H9 (cell line): ENCODE results near the gene CLVS2. TPM values are rescaled to one million over a fixed set of nuclear protein-coding genes. Genes with fewer than 3 reads are reported as not detected.

Experiments used
- DNase-seq: peaks from one replicate; pipeline ENCODE4 v3.0.0-alpha.2; 2017
- H2AFZ ChIP-seq: one replicate; pipeline ENCODE4 v1.6.1; 2013; ENCODE audit warnings: mild to moderate bottlenecking, low read length, control low read depth, moderate library complexity
- H2AK5ac ChIP-seq: 2 replicates; pipeline ENCODE4 v1.6.1; 2013; ENCODE audit warnings: low read length, control low read depth, mixed read lengths; ENCODE audit not compliant: insufficient read length
- H2BK120ac ChIP-seq: one replicate; pipeline ENCODE4 v1.6.1; 2013; ENCODE audit warnings: low read depth, mild to moderate bottlenecking, low read length, control low read depth, inconsistent platforms; ENCODE audit not compliant: poor library complexity, severe bottlenecking
- H2BK12ac ChIP-seq: 2 replicates; pipeline ENCODE4 v1.6.1; 2013; ENCODE audit warnings: low read length, control low read depth, mixed read lengths, low read depth; ENCODE audit not compliant: insufficient read length
- H2BK15ac ChIP-seq: 2 replicates; pipeline ENCODE4 v1.6.1; 2013; ENCODE audit warnings: low read depth, low read length, control low read depth
- H2BK20ac ChIP-seq: one replicate; pipeline ENCODE4 v1.6.1; 2013; ENCODE audit warnings: low read depth, mild to moderate bottlenecking, low read length, control low read depth, inconsistent platforms; ENCODE audit not compliant: poor library complexity, severe bottlenecking
- H2BK5ac ChIP-seq: 2 replicates; pipeline ENCODE4 v1.6.1; 2013; ENCODE audit warnings: low read length, control low read depth, mixed read lengths; ENCODE audit not compliant: insufficient read length
- H3K14ac ChIP-seq: 2 replicates; pipeline ENCODE4 v1.6.1; 2013; ENCODE audit warnings: low read length, control low read depth; ENCODE audit not compliant: insufficient read depth
- H3K18ac ChIP-seq: 2 replicates; pipeline ENCODE4 v1.6.1; 2013; ENCODE audit warnings: low read depth, mild to moderate bottlenecking, mixed read lengths, low read length, control low read depth; ENCODE audit not compliant: insufficient read length
- H3K23ac ChIP-seq: 2 replicates; pipeline ENCODE4 v1.6.1; 2013; ENCODE audit warnings: low read length, control low read depth, mixed read lengths, low read depth; ENCODE audit not compliant: insufficient read length
- H3K23me2 ChIP-seq: 2 replicates; pipeline ENCODE4 v1.6.1; 2013; ENCODE audit warnings: low read depth, mild to moderate bottlenecking, mixed read lengths, low read length, control low read depth; ENCODE audit not compliant: insufficient read length, poor library complexity, severe bottlenecking
- H3K27ac ChIP-seq: 2 replicates; pipeline ENCODE4 v1.5.1; 2013; ENCODE audit warnings: low read length, control low read depth, mixed read lengths, low read depth; ENCODE audit not compliant: insufficient read length
- H3K27me3 ChIP-seq: 2 replicates; pipeline ENCODE4 v1.6.1; 2013; ENCODE audit warnings: low read length, control low read depth, inconsistent platforms; ENCODE audit not compliant: insufficient read depth
- H3K4ac ChIP-seq: 2 replicates; pipeline ENCODE4 v1.6.1; 2013; ENCODE audit warnings: low read depth, mild to moderate bottlenecking, control low read depth, inconsistent platforms, low read length, moderate library complexity
- H3K4me1 ChIP-seq: 2 replicates; pipeline ENCODE4 v1.6.1; 2013; ENCODE audit warnings: low read length, control low read depth, inconsistent platforms; ENCODE audit not compliant: insufficient read depth
- H3K4me2 ChIP-seq: 2 replicates; pipeline ENCODE4 v1.6.1; 2013; ENCODE audit warnings: low read length, control low read depth, mixed read lengths; ENCODE audit not compliant: insufficient read length, insufficient read depth
- H3K56ac ChIP-seq: 2 replicates; pipeline ENCODE4 v1.6.1; 2013; ENCODE audit warnings: low read depth, mild to moderate bottlenecking, mixed read lengths, low read length, control low read depth; ENCODE audit not compliant: insufficient read length
- H3K79me1 ChIP-seq: 2 replicates; pipeline ENCODE4 v1.6.1; 2013; ENCODE audit warnings: low read depth, mild to moderate bottlenecking, moderate library complexity, low read length, control low read depth, inconsistent platforms; ENCODE audit not compliant: insufficient read depth, poor library complexity, severe bottlenecking
- H3K79me2 ChIP-seq: 2 replicates; pipeline ENCODE4 v1.6.1; 2013; ENCODE audit warnings: low read length, control low read depth, inconsistent platforms; ENCODE audit not compliant: insufficient read depth
- H3K9ac ChIP-seq: 2 replicates; pipeline ENCODE4 v1.6.1; 2013; ENCODE audit warnings: low read length, control low read depth, mixed read lengths; ENCODE audit not compliant: insufficient read length; ENCODE audit errors: extremely low read depth
- H3K9me3 ChIP-seq: one replicate; pipeline ENCODE4 v1.6.1; 2013; ENCODE audit warnings: low read depth, low read length, inconsistent platforms; ENCODE audit not compliant: control insufficient read depth
- H3T11ph ChIP-seq: one replicate; pipeline ENCODE4 v1.6.1; 2013; ENCODE audit warnings: mild to moderate bottlenecking, low read length, control low read depth, inconsistent platforms
- H4K20me1 ChIP-seq: one replicate; pipeline ENCODE4 v1.6.1; 2013; ENCODE audit not compliant: control insufficient read depth, insufficient read length, insufficient read depth
- H4K5ac ChIP-seq: 2 replicates; pipeline ENCODE4 v1.6.1; 2013; ENCODE audit warnings: low read depth, mild to moderate bottlenecking, mixed read lengths, low read length, control low read depth; ENCODE audit not compliant: insufficient read length
- H4K8ac ChIP-seq: replicated peaks from 2 replicates; pipeline ENCODE4 v1.6.1; 2013; ENCODE audit warnings: low read length, control low read depth, mixed read lengths, low read depth; ENCODE audit not compliant: insufficient read length
- H4K91ac ChIP-seq: 2 replicates; pipeline ENCODE4 v1.6.1; 2013; ENCODE audit warnings: low read depth, mild to moderate bottlenecking, moderate library complexity, mixed read lengths, low read length, control low read depth; ENCODE audit not compliant: insufficient read length
- H3K27ac Mint-ChIP-seq, 3 experiments: 2 replicates in 2 of 3; 3 replicates in 1 of 3; pipeline ENCODE4 v1.8.0; 2020 to 2021; ENCODE audit warnings: mixed read lengths in 3 of 3, mild to moderate bottlenecking in 1 of 3, moderate library complexity in 1 of 3
- H3K27me3 Mint-ChIP-seq: 2 replicates; pipeline ENCODE4 v1.8.0; 2021; ENCODE audit warnings: low read depth, mild to moderate bottlenecking, moderate library complexity, mixed read lengths
- H3K36me3 Mint-ChIP-seq, 3 experiments: 2 replicates in 2 of 3; 3 replicates in 1 of 3; pipeline ENCODE4 v1.8.0; 2020 to 2021; ENCODE audit warnings: low read depth in 3 of 3, mixed read lengths in 3 of 3; ENCODE audit not compliant: insufficient read depth in 1 of 3
- H3K4me1 Mint-ChIP-seq, 2 experiments: 2 replicates each; pipeline ENCODE4 v1.8.0; 2020; ENCODE audit warnings: mixed read lengths in 2 of 2
- H3K4me3 Mint-ChIP-seq, 2 experiments: 2 replicates in 1 of 2; 3 replicates in 1 of 2; pipeline ENCODE4 v1.8.0; 2020 to 2021; ENCODE audit warnings: mild to moderate bottlenecking in 2 of 2, mixed read lengths in 2 of 2, moderate library complexity in 1 of 2
- H3K9me3 Mint-ChIP-seq, 2 experiments: 2 replicates in 1 of 2; 3 replicates in 1 of 2; pipeline ENCODE4 v1.8.0; 2020; ENCODE audit warnings: mild to moderate bottlenecking in 2 of 2, mixed read lengths in 2 of 2, moderate library complexity in 1 of 2
- CTCF ChIP-seq: fragments of 200-600 bp; sonication (generic); conservative IDR thresholded peaks from 3 replicates; pipeline ENCODE4 v1.8.0; 2021; ENCODE audit warnings: antibody characterized with exemption, mild to moderate bottlenecking
- WGBS: extraction: QIAGEN DNeasy Blood & Tissue Kit; methylation state at CpG from one replicate; pipeline ENCODE4 v1.1.7; 2013; ENCODE audit warnings: missing lambda C conversion rate, low lambda C conversion rate, mixed read lengths; ENCODE audit not compliant: insufficient read length; ENCODE audit errors: extremely low coverage; 5-methylcytosine and 5-hydroxymethylcytosine counted together
- total RNA-seq: library from RNA; stranded (reverse); gene quantifications from 2 replicates; pipeline ENCODE4 v1.2.1, GENCODE V29; 2021

CLVS2 gene
- total RNA-seq, 1 experiment from 2014 or later = 0.26 TPM

- Histone ChIP-seq H2BK12ac (no peak overlapping the region), H2AK5ac (no peak overlapping the region), H2BK15ac (no peak overlapping the region), H3K9me3 (no peaks in the 10 kb centered on the region), H3K9ac (no peak overlapping the region), H2BK20ac (no peak overlapping the region), H3K4me2 (no peak overlapping the region), H4K8ac (no peak overlapping the region), H3K79me1 (no peaks in the 10 kb centered on the region), H3T11ph (no peak overlapping the region), H4K91ac (no peak overlapping the region), H3K79me2 (no peaks in the 10 kb centered on the region), H3K56ac (no peak overlapping the region), H3K4ac (no peak overlapping the region), H3K18ac (no peak overlapping the region), H3K23ac (no peak overlapping the region), H3K27me3 (no peaks in the 10 kb centered on the region), H2BK5ac (no peak overlapping the region), H3K14ac (no peak overlapping the region), H4K5ac (no peak overlapping the region), H2AFZ (no peak overlapping the region), H3K27ac (no peak overlapping the region), H3K4me1 (no peaks in the 10 kb centered on the region), H2BK120ac (no peak overlapping the region), H4K20me1 (no peaks in the 10 kb centered on the region), H3K23me2 (no peaks in the 10 kb centered on the region)
- no peak for TF ChIP-seq CTCF
- Mint-ChIP-seq H3K27ac (no peak overlapping the region), H3K9me3 (no peaks in the 10 kb centered on the region), H3K27me3 (no peaks in the 10 kb centered on the region; the same call in none of the 2 replicates), H3K36me3 (no peaks in the 10 kb centered on the region), H3K4me3 (no peak overlapping the region), H3K4me1 (no peaks in the 10 kb centered on the region)
- no peak for DNase-seq
- no CpG with 5 or more reads among the region's 2 CpGs for WGBS
Observed at GRCh38 chr6:123027408-123027807, 31.4 kb downstream of the CLVS2 start.
